TTC549 (cell line): Measurements from ENCODE around the gene OSTC.

Experiments used
- FAIRE-seq: peaks from 2 replicates; lab custom pipeline; 2012; peaks lifted over from hg19 to GRCh38; lab: Jason Lieb, UNC

Gene OSTC

GRCh38 chr4:108650212-108651013, at the start of gene OSTC:
Gene OSTC (plus strand): TSS chr4:108650599. CDS start chr4:108650656, 57 bp downstream.
- peak; percentile 97 for FAIRE-seq

- FAIRE-seq: no peak
Measured at GRCh38 chr4:108601106-108601505, 49.3 kb upstream of the OSTC start.

DNA sequence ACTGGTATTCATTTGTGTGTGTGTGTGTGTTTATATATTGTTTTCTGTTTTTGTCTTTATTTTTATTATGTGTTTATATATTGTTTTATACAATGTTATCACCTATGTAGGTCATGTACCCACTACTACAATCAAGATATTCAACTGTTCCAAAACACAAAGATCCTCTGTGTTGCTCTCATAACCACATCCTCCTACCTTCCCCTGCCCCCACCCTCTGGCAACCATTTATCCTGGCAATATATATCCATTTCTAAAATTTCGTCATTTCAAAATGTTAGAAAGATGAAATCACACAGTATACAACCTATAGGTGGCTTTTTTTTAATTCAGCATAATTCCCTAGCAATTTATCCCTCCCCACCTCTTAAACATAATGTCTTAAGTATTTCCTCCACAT, 48.9 kb upstream of the OSTC start:
- FAIRE-seq: no peak

DNA sequence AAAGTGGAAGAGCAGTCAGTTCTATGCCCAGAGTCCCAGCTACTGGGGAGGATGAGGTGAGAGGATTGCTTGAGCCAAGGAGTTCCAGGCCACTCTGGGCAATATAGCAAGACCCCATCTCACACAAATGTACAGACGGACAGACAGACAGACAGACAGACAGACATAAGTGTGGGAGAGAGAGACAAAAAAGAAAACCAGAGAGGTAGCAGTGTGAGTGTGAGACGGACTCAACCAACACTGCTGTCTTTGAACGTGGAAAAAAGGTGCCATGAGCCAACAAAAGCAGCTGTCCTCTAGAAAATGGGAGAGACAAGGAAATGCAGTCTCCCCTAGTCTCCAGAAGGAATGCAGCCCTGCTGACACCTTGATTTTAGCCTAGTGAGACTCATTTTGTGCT, 48.2 kb upstream of the OSTC start:
- FAIRE-seq: no peak

- no peak for FAIRE-seq
Measured at GRCh38 chr4:108607079-108607815, 43.2 kb upstream of the OSTC start.

DNA sequence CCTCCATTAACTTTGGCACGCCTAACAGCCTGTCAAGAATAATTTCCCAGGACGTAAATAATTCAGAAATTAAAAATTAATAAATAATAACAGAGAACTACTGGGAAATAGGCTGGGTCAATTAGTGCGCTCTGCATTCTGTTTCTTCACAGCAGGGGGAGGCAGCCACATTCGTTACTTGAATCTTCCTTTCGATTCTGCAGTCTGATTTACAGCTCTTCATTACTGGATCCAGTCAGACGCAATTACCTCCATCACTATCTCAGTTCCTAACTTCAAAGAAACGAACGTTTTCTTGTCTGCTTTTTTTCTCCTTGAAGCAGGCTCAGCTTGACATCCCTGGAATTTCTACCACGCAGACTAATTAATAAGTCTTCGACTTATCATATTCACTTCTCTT, 39.0 kb upstream of the OSTC start:
- no peak for FAIRE-seq

DNA sequence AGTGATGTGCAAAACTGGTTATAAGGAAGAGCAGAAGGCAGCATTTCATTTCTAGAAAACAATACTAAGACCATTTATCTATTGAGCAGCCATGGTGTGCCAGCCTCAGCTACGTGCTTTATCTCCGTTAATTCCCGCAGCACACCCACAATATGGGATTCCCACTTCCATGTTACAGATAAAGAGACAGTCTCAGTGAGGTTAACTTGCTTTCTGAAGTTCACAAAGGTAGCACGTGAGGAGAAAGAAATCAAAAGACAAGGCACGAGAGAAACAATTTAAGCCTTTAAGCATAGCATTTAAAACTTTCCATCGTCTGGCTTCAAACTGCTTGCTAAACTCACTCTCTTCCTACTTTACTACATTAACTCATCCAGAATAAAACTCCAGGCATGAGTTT, 38.0 kb upstream of the OSTC start:
- FAIRE-seq: no peak

- FAIRE-seq: no peak
Measured at GRCh38 chr4:108619372-108620100, 30.9 kb upstream of the OSTC start.

DNA sequence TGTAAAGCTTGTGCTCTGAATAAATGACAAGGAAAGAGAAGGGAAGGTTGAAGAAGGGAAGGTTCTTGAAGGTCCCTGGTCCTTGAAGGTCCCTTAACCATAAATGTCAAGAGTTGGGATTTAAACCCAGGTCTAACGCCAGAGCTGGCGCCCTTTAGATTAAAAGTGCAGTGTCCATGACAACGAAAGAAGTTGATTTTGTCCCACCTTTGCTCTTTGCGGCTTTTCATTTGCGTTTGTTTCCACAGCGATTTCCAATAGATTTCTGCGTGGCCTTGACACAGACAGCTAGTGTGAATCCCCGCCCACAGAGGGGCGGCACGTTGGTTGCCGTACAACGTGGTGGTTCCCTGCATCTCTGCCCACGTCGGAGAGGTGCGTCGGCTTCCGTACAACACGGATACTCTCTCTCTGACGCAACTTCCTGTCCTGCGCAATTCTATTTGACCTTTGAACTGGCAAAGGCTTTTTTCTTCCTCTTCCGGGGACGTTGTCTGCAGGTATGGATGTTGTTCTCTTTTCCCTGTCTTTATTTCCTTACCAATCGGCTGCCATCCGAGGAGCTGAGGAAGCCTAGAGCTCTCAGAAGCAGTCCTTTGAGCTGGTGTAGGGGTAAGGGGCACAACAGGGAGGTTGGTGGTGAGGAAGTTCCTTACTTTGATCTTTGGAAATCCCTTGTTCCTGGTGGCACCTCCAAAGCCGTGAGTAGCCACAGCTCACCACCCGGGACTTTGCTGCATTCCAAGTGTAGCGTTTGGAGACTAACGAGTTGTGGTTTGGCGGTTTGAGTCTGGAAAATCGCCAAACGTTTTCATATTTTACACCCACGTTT, 30.1 kb upstream of the OSTC start, which contains the start of gene RPL34:
RPL34 (plus strand) TSS at position 476 of the 832 bp plus-strand sequence. CDS start 1,384 bp downstream, outside the sequence.
- FAIRE-seq: peak; percentile 94

GRCh38 chr4:108620933-108621905, 29.2 kb upstream of the OSTC start:
- no peak for FAIRE-seq

DNA sequence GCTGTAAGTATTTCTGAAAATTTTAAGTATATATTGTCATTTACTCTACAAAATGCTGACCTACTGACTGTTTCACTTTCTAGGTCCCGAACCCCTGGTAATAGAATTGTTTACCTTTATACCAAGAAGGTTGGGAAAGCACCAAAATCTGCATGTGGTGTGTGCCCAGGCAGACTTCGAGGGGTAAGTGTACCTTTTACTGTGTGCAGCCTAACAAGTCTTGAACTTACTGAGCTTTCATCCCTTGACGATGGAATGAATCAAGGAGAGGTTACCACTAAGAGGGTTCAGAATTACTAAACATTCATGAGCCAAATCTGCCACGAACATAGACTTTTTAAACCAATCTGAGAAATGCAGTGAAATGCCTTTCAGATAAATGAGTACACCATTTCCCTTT, 28.4 kb upstream of the OSTC start:
- no peak for FAIRE-seq

DNA sequence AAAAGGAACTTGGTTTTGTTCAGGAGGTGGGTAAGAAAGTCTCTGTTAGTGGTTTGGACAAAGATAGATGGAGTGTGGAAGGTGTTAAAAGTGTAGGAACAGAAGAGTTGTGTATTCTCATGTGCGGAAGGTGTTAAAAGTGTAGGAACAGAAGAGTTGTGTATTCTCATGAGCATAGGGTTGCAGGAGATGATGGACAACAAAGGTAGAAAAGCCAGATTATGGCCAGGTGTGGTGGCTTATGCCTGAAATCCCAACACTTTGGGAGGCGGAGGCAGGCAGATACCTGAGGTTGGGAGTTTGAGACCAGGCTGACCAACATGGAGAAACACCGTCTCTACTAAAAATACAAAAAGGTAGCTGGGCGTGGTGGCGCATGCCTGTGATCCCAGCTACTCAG, 27.6 kb upstream of the OSTC start:
- FAIRE-seq: no peak

DNA sequence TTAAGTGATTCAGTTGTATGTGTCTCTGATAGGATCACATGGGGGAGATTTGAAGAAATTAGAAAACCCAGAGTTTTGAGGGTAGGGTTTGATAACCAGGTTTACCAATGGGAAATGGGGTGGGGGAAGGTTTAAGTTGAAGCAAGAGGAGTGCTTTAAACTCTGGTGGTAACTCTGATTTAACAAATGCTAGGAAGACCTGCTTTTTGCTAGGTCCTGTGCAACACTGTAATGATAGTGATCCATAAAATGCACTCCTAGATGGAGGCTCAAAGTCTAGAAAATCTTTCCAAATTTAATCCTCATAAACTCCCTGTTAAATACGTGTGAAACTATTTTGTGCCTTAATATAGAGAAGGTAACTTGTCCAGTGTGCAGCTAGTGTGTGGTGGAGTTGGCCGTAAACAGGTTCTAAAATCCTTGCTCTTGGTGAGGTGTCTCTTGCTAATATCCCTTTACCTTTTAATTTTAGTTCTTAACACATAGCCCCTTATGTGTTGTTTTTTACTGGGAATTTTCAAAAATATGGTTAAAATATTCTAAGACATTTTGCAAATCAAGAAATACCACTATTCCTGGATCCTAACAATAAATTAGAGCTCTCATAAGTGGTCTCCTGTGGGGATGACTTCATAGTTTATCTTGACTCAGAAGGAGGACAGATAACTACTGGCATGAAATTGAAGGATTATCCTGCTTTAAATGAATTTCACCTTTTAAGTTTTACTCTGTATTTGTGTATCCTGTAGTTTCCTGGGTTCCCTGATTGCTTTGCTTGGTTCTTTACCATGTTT, 25.9 kb upstream of the OSTC start:
- FAIRE-seq: no peak

DNA sequence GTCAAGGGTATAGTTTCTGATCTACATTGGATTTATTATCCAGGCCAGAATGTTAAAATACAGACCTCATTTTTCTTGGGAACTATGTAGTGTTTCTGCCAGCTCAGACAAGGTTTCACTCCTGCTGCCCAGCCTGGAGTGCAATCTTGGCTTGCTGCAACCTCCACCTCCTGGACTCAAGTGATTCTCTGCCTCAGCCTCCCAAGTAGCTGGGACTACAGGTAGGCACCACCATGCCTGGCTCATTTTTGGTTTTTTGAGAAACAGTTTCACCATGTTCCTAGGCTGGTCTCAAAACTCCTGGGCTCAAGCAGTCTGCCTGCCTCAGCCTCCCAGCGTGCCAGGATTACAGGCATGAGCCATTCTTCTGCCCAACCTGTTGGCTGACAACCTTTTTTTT, 24.3 kb upstream of the OSTC start:
- no peak for FAIRE-seq

GRCh38 chr4:108628411-108628810, 22.0 kb upstream of the OSTC start:
- no peak for FAIRE-seq

DNA sequence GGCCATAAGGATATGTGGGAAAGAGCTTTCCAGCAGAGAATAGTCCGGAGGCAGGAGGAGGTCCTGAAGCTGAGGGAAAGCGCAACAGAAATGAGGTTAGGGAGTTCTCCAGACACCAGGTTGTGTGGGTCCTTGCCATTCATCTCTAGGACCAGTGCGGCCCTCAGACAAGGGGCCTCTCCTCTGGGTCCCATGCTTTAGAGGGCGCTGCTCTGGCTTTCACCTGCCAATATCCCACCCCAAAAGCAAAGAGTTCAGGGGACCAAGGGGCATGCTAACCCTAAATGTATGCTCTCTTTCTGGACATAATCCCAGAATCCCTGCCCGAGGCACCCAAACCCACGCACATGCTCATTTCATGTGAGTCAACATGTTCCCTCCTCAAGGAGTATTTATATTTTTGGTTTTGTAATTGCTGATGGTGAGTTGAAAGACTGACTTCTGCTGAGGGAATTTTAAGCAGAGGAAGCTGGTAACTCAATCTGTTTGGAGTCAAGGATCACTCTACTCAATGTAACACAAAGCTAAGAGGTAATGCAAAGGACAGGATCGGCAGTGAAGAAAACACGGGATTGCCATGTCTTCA, 15.2 kb upstream of the OSTC start:
- no peak for FAIRE-seq

- no peak for FAIRE-seq
Measured at GRCh38 chr4:108636246-108636645, 14.2 kb upstream of the OSTC start.

GRCh38 chr4:108637856-108638255, 12.5 kb upstream of the OSTC start:
- no peak for FAIRE-seq

GRCh38 chr4:108644237-108644636, 6.2 kb upstream of the OSTC start:
- no peak for FAIRE-seq

DNA sequence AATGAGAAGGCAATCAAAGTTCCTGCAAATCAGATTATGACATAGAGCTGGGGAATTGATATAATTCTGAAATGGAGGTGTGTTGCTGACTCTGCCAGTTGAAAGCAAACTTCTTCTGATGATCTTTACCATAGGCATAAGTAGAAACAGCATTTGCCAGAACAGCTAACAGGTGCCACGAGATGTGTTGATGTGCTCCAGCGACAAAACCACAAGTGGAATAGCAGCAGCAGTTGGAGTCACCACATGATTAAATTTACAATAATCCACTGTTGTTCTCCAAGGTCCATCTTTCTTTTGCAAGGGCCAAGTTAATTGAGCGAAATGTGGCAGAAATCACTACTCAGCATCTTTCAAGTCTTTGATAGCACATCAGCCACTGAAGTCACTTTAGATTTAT, 3.7 kb upstream of the OSTC start:
- no peak for FAIRE-seq
